HG02840 (cell line): ENCODE results near the gene ESRRB.

ENCODE experiments used
- ATAC-seq: cut with Tn5 transposase; IDR thresholded peaks from one replicate; pipeline ENCODE4 v1.9.1; 2021; ENCODE audit warnings: mild to moderate bottlenecking, moderate library complexity, moderate number of reproducible peaks; ENCODE audit not compliant: unreplicated experiment, low FRiP score

The ESRRB gene

GRCh38 chr14:76439237-76439775 lies 63.4 kb downstream of the ESRRB start:
- no peak for ATAC-seq

DNA sequence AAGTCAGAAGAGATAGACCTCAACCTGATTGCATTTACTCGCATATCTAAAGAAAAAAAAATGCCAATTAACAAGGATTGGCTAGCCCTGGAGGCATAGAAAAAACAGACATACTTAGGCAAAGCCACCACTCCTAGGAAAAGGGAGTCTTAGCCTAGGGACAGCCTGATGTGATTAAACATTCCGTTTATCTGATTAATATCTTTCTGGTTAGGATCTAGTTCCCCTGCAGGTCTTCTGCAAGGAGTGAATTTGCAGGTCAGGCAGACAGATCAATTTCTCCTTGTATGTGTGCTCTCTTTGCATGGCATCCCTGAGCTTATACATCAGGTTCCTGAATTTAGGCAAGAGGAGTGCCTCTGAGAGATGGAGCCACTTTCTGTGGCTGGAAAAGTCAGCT lies 70.5 kb downstream of the ESRRB start:
- ATAC-seq = no peak

GRCh38 chr14:76446921-76447320 lies 71.0 kb downstream of the ESRRB start:
- no peak for ATAC-seq

DNA sequence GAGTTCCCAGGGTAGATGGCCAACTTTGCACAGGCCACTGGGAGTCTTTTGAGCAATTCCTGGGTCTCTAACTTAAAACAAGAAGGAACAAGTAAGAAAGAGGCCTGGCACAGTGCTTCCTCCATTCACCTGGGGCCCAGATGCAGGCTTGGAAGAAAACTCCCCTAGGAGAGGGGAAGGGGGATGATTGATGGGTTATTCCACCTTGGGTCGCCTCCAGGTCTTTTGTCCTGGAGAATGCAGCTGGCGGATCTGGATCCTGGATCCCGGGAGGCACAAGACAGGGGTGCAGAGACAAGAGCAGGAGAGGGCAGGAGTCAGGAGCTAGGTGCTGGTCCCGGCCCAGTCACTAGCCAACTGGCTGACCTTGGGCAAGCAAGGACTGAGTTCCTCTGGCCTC lies 74.5 kb downstream of the ESRRB start:
- no peak for ATAC-seq

GRCh38 chr14:76456200-76456599 lies 80.3 kb downstream of the ESRRB start:
- no peak for ATAC-seq

DNA sequence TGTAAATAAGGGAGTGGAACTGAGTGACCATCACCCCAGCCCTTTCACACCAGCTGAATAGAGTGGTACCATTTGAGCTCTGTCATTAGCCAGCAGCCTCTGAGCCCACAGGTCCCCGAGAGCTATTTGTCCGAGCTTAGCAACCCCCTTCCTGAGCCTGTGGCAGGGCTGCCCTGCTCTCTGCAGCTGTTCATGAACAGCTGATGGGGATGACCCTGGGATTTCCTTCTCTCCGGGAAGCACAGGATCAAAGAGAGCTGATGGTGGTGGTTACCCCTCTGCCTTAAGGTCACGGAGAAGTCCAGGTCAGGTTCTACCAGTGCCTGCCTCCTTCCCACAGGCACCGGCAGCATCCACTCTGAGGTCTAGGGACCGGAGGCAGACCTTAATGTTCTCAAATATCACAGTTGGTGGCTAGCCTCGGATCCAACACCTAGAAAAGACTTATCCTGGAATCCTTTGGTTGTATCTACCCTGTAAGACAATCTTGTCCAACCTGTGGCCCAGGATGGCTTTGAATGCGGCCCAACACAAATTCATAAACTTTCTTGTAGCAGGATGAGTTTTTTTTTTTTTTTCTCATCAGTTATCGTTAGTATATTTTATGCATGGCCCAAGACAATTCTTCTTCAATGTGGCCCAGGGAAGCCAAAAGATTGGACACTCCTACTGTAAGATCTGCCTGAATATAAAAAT lies 81.1 kb downstream of the ESRRB start:
- ATAC-seq = no peak

DNA sequence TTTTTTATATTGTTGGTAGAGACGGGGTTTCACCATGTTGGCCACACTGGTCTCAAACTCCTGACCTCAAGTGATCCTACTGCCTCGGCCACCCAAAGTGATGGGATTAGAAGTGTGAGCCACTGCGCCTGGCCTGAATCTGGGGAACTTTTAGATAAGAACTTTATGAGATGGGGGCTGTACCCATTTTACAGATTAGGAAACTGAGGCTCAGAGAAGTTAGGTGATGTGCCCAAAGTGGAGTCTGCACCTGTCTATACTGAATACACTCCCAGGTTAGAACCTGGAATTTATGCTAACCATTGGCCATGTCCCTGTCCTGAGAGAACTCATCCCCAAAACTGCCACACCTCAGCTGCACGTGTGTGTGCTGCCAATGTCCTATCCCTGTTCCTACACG lies 81.9 kb downstream of the ESRRB start:
- ATAC-seq = no peak

DNA sequence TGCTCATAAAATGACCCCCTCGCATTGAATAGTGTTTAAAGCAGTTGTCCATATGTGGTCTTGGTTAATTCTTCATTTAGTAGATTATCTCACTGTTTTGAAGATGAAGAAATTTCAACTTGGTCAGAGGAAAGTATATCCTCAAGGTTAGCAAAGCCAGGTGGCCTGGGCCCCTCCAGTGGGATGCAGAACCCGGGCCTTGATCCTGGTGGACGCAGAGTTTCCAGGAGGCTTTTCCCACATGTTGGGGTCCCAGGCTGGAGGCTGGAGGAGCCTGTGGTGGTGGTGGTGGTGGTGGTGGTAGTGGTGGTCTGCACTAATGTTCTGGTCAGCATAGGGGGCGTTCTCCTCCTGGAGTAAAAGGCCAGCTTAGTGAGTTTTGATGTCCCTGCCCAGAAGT lies 85.9 kb downstream of the ESRRB start:
- no peak for ATAC-seq

GRCh38 chr14:76462330-76462729 lies 86.4 kb downstream of the ESRRB start:
- ATAC-seq = no peak

GRCh38 chr14:76463105-76463504 lies 87.2 kb downstream of the ESRRB start:
- no peak for ATAC-seq

DNA sequence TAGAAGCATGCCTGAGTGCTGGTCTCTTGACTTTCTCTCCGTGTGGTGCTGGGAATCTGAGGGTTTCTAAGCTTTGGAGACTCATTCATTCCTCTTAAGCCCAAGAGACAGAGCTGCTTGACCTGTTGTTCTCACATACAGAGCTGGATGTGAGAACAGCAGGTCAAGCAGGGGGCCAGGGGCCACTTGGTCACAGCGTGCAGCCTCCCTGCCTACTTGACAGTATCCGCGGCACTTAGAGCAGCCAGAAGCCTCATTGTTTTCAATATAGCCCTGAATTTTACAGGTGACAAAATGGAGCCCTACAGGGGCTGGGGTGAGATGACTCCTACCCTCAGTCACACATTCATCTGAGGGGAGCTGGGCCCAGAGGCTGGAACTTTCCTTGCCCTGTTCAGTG lies 88.9 kb downstream of the ESRRB start:
- no peak for ATAC-seq

- no peak for ATAC-seq
Measured at GRCh38 chr14:76465664-76466063, 89.7 kb downstream of the ESRRB start.

DNA sequence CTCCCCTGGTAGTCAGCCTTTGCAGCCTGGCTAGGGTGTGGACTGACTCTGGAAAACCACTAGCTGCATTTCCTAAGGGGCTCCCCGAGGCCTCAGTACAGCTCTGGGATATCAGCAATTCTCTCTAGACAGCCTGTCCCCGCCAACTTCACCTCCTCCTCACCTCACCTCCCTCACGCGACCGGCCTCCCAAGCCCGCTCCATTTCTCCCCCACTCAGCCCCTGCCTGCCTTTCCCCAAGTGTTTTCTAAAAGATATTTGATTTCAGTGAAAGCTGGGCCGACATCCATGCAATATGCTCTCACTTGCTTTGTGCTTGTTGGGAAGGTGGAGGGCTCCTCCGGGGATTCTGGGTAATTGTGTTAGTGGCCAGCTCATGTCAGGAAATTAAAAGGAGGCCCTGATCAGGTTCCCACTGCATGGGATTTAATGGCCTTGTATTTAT lies 91.8 kb downstream of the ESRRB start:
- no peak for ATAC-seq

DNA sequence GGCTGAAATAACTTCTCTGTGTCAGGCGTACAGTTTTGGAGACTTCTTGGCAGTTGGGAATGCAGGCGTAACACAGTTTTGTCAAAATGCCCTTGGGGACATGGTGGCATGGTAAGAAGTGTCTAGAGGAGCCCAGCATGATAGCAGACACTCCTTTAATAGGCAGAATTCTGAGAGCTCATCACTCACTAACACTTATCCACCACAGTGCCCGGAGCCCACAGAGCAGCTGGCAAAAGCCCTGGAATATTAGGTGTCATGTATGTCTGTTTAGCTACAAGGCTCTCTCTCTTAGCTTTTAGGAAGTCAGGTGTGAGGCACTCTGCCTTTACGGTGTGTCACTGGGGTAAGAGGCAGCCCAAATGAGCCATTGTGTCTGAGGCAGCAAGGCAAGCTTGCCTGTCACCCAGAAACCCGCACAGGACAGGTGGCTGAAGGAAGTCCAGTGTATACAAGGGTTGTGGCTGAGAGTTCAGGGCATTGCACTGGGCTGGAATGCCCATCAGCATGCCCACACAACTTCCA lies 96.3 kb downstream of the ESRRB start:
- no peak for ATAC-seq

DNA sequence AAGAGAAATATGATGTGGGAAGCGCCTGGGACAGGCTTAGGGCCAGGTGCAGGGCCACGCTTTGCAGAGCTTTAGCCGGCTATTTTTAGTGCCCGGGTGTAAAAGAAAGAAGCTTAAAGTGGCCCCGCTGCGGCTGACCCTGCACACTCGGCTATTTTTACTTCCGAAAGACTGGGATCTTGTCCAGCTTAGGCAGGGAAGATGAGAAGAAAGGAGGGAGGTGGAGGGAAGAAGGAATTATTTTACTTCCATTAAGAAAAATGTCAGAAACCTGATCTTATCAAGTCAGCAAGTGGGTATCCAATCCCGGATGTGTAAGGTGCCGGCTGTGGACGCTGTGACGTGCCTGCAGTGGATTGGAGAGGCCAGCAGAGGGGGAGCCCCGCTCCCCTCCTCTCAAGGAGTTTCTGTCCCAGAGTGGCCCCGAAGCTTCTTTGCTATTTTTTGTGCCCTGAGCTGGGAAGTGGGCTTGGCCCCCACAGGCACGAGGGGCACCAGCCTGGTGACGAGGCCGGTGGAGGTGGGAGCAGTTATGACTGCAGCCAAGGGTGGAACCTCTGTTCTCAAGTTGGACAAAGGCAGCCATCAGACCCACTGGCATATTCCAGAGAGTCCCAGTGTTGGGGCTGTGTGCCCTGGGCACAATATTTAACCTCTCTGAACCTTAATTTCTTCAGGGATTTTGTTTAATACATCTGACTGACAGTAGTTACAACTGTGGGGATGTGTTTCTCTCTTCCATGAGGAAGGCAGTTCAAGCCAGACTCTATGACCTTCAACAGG lies 97.7 kb downstream of the ESRRB start:
- ATAC-seq = no peak

GRCh38 chr14:76480426-76480825 lies 104.5 kb downstream of the ESRRB start:
- ATAC-seq = no peak

- ATAC-seq = no peak
Measured at GRCh38 chr14:76484355-76484754, 108.4 kb downstream of the ESRRB start.

DNA sequence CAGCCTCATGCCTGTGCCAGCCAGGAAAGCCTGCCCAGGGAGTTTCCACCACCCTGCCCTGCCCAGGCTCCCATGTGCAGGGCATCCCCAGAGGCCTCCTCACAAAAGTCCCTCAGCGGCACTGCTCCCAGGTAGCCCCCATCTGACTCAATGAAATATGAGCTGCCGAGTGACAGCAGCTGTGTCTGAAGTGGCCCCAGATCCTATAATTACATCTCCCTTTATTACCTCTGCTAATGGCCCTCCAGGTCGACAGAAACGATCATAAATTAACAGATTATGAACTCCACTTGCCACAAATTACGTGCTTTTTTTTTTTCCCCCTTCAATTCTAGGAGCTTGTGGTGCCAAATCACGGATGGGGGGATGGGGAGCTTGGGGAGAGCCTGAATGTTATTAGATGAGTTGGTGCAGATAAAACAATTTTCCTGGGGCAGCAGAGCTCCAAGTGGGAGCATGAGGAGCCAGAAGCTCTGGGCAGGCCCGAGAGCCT lies 110.4 kb downstream of the ESRRB start:
- ATAC-seq = no peak

DNA sequence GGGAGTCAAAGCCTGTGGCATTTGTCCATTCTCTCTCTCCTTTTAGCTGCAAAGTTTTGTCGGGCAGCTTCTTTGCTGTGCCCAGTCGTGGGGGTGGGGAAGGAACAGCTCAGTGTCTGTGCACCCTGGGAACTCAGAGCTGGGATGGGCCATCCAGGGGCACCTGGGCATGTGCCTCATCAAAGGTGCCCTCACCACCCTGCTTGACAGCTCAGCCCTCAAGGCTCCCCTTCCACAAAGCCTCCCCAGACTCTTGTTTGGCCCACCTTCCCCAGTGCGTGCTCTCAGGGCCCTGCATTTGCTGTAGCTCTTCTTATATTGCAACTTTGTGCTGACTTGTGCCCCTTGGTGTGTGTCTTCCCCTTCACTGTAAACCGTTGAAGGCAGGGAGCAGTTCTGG lies 112.6 kb downstream of the ESRRB start:
- no peak for ATAC-seq

GRCh38 chr14:76489667-76490066 lies 113.7 kb downstream of the ESRRB start:
- no peak for ATAC-seq

DNA sequence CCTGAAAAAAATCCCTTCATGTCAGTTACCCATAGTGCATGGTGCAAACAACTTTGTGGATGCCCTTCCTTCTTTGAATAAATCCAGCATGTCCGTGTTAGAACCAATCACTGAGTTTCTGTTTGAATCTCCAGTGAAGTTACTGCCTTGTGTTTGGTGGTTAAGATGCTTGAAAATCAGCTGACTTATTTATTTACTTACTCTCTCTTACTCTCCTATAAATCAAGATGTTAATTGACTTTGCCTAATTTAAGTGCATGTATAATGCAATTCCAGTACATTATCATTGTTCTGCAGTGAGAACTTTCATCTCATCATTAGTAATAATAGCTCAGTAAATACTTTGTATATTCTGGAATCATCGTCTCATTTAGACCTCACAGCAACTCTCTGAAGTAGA lies 114.2 kb downstream of the ESRRB start:
- ATAC-seq = no peak
